HepG2 (cell line): ENCODE measurements around the gene KCTD21.

Experiments
- EP300 ChIP-seq, 3 experiments: sonication (generic) in 1 of 3; formaldehyde crosslinking in 1 of 3; IDR thresholded peaks; 2 replicates each; pipeline versions ENCODE4 v1.5.1 to v1.6.1; 2011 to 2020; ENCODE audit warnings: low read depth in 2 of 3, low read length in 2 of 3, borderline replicate concordance in 1 of 3, improper control_type of control experiment in 1 of 3, mild to moderate bottlenecking in 1 of 3, missing genetic modification reagents in 1 of 3, moderate library complexity in 1 of 3
- ERF ChIP-seq: IDR thresholded peaks from 2 replicates; pipeline ENCODE4 v1.6.1; 2018; ENCODE audit warnings: missing biosample characterization, missing genetic modification reagents
- MTF1 ChIP-seq: sonication (generic); formaldehyde crosslinking; IDR thresholded peaks from 2 replicates; pipeline ENCODE4 v1.5.0; 2020; ENCODE audit warnings: missing genetic modification reagents
- NFKBIZ ChIP-seq: IDR thresholded peaks from 2 replicates; pipeline ENCODE4 v1.6.1; 2018; ENCODE audit warnings: missing genetic modification reagents, missing compliant biosample characterization
- PHF21A ChIP-seq: sonication (generic); formaldehyde crosslinking; IDR thresholded peaks from 2 replicates; pipeline ENCODE4 v1.5.0; 2020; ENCODE audit warnings: mild to moderate bottlenecking, missing genetic modification reagents
- POLR2AphosphoS5 ChIP-seq: IDR thresholded peaks from 2 replicates; pipeline ENCODE4 v1.6.1; 2012; ENCODE audit warnings: low read depth, low read length
- SIX1 ChIP-seq: sonication (generic); formaldehyde crosslinking; IDR thresholded peaks from 2 replicates; pipeline ENCODE4 v1.4.0; 2020; ENCODE audit warnings: missing genetic modification reagents, borderline replicate concordance
- TBL1XR1 ChIP-seq: fragments of 150-350 bp; IDR thresholded peaks from 2 replicates; pipeline ENCODE4 v1.6.1; 2014; ENCODE audit warnings: borderline replicate concordance, low read length; ENCODE audit not compliant: partially characterized antibody

- TF ChIP-seq EP300 (IDR thresholded peaks at IDR 0.05; ENCODE audit: low read depth in 2 of 2, low read length in 2 of 2) = no peak
- TF ChIP-seq EP300 (CRISPR knock-in tag; IDR thresholded peaks at IDR 0.05; ENCODE audit: borderline replicate concordance) = no peak
- TF ChIP-seq MTF1 (CRISPR knock-in tag) = no peak
- TF ChIP-seq PHF21A (CRISPR knock-in tag) = no peak
- TF ChIP-seq NFKBIZ (CRISPR knock-in tag) = no peak
- no peak for TF ChIP-seq SIX1
- TF ChIP-seq POLR2AphosphoS5 = no peak
- TF ChIP-seq TBL1XR1 = no peak
- TF ChIP-seq ERF (CRISPR knock-in tag) = no peak
Measured at GRCh38 chr11:78163828-78164227, 24.6 kb downstream of the KCTD21 start.
